GM12878 (cell line): Measurements from ENCODE around the gene CACHD1. TPM values are rescaled to one million over a fixed set of nuclear protein-coding genes. Genes with fewer than 3 reads are reported as not detected.
"Not testable (repeated sequence)": the region's sequence is repeated elsewhere in the genome, so short reads cannot be mapped to it uniquely, and the experiment has no call there.

ENCODE experiments used
- ATAC-seq: fragments of 200-7000 bp; cut with Tn5 transposase; 3 replicates; pipeline ENCODE4 v1.9.1; 2020; ENCODE audit warnings: mild to moderate bottlenecking, moderate library complexity
- BruUV-seq: library from RNA; stranded (reverse); fragments of 400-500 nt; replicated peaks from 2 replicates; lab custom pipeline; 2021; lab: Mats Ljungman, UMichigan
- CTCF ChIA-PET: fragments of 300-600 bp; sonication (Branson Sonifier 250); formaldehyde crosslinking; extraction: SDS; loops from one replicate; lab custom pipeline; 2021; ENCODE audit warnings: inconsistent platforms; lab: Yijun Ruan, JAX
- POLR2A ChIA-PET: fragments of 350-600 bp; formaldehyde crosslinking; extraction: SDS; loops from one replicate; lab custom pipeline; 2021; ENCODE audit warnings: inconsistent platforms; lab: Charles Lee
- RAD21 ChIA-PET: fragments of 300-600 bp; sonication (Branson Sonifier 250); formaldehyde crosslinking; loops from one replicate; lab custom pipeline; 2023; ENCODE audit warnings: antibody characterized with exemption; ENCODE audit not compliant: unreplicated experiment; lab: Charles Lee
- SMC1A ChIA-PET: fragments of 300-600 bp; sonication (Branson Sonifier 250); formaldehyde crosslinking; loops from one replicate; lab custom pipeline; 2023; ENCODE audit not compliant: unreplicated experiment, uncharacterized antibody; lab: Charles Lee
- DNase-seq: peaks from one replicate; pipeline ENCODE4 v3.0.0-alpha.2; 2011; ENCODE audit warnings: low read depth, low spot score
- FAIRE-seq: peaks from 3 replicates; lab custom pipeline; 2011; peaks lifted over from hg19 to GRCh38; lab: Jason Lieb, UNC
- H2AFZ ChIP-seq: 2 replicates; pipeline ENCODE4 v1.6.0; 2011; ENCODE audit warnings: low read depth, low read length, control low read depth; ENCODE audit not compliant: control insufficient read depth
- H3K27ac ChIP-seq: 2 replicates; pipeline ENCODE4 v1.5.1; 2011; ENCODE audit warnings: control low read depth; ENCODE audit not compliant: control insufficient read depth, insufficient read depth
- H3K27me3 ChIP-seq, 2 experiments: replicated peaks in 1 of 2; 2 replicates each; pipeline versions ENCODE4 v1.6.0 to v1.6.1; 2011; ENCODE audit warnings: low read length in 1 of 2; ENCODE audit not compliant: control insufficient read depth in 2 of 2, insufficient read depth in 2 of 2
- H3K36me3 ChIP-seq, 2 experiments: 2 replicates each; pipeline ENCODE4 v1.5.1; 2011; ENCODE audit warnings: low read length in 1 of 2; ENCODE audit not compliant: control insufficient read depth in 2 of 2, insufficient read depth in 2 of 2
- H3K4me1 ChIP-seq: 2 replicates; pipeline ENCODE4 v1.6.1; 2011; ENCODE audit warnings: mild to moderate bottlenecking, low read length, moderate library complexity, mixed read lengths; ENCODE audit not compliant: control insufficient read depth, insufficient read depth
- H3K4me2 ChIP-seq: 2 replicates; pipeline ENCODE4 v1.6.0; 2011; ENCODE audit warnings: control low read depth; ENCODE audit not compliant: control insufficient read depth, insufficient read depth
- H3K4me3 ChIP-seq: fragments of 200-600 bp; sonication (generic); 2 replicates; pipeline ENCODE4 v1.5.1; 2016
- H3K79me2 ChIP-seq: 2 replicates; pipeline ENCODE4 v1.6.0; 2011; ENCODE audit warnings: low read length; ENCODE audit not compliant: control insufficient read depth, insufficient read depth
- H3K9ac ChIP-seq: 2 replicates; pipeline ENCODE4 v1.8.0; 2011; ENCODE audit warnings: low read length, control low read depth, mixed read lengths; ENCODE audit not compliant: control insufficient read depth, insufficient read depth
- H3K9me3 ChIP-seq: replicated peaks from 3 replicates; pipeline ENCODE4 v1.5.1; 2011; ENCODE audit warnings: mild to moderate bottlenecking, low read length; ENCODE audit not compliant: control insufficient read depth, insufficient read depth
- H4K20me1 ChIP-seq: 2 replicates; pipeline ENCODE4 v1.6.0; 2011; ENCODE audit not compliant: control insufficient read depth, insufficient read depth
- CBFB ChIP-seq: IDR thresholded peaks from 2 replicates; pipeline ENCODE4 v1.6.1; 2016; ENCODE audit warnings: antibody characterized with exemption, low read depth
- RELB ChIP-seq: fragments of 450-650 bp; IDR thresholded peaks from 2 replicates; pipeline ENCODE4 v1.6.1; 2017; ENCODE audit warnings: low read depth, mild to moderate bottlenecking, moderate library complexity
- REST ChIP-seq: IDR thresholded peaks from 2 replicates; pipeline ENCODE4 v1.6.1; 2012; ENCODE audit warnings: mild to moderate bottlenecking, low read depth, low read length
- STAT3 ChIP-seq: IDR thresholded peaks from 2 replicates; pipeline ENCODE4 v1.6.1; 2011; ENCODE audit warnings: low read depth, low read length, improper control_type of control experiment
- TARDBP ChIP-seq: IDR thresholded peaks from 2 replicates; pipeline ENCODE4 v1.6.1; 2016; ENCODE audit warnings: borderline replicate concordance
- WGBS: methylation state at CpG from one replicate; pipeline ENCODE4 v1.1.6; 2016; ENCODE audit warnings: low lambda C conversion rate; ENCODE audit not compliant: insufficient replicate concordance, insufficient coverage; ENCODE audit errors: missing lambda C conversion rate; 5-methylcytosine and 5-hydroxymethylcytosine counted together
- in situ Hi-C: fragments of 300-500 bp; cut with MboI; formaldehyde crosslinking; loops from 9 replicates; pipeline ENCODE4 v1.14.3; 2018; ENCODE audit warnings: mixed read lengths
- intact Hi-C: fragments of 100-400 bp; cut with micrococcal nuclease; formaldehyde crosslinking; loops from one replicate; pipeline ENCODE4 v1.14.2; 2022; ENCODE audit not compliant: unreplicated experiment
- polyA plus RNA-seq, 11 experiments: library from polyadenylated mRNA; depleted of rRNA in 4 of 11; unstranded in 6 of 11; stranded (reverse) in 5 of 11; fragments of >200 nt; fragmentation: Nextera tagmentation in 4 of 11; fragmentation: Illumina TruSeq in 1 of 11; extraction: Ambion mirVana in 4 of 11; extraction: Trizol in 1 of 11; gene quantifications; 1 replicate in 1 of 11; 2 replicates in 10 of 11; pipeline versions ENCODE4 v1.2.1 to v1.2.3, GENCODE V29; 2011 to 2016; ENCODE audit warnings: inconsistent platforms in 2 of 11, missing spikeins in 2 of 11, low read depth in 1 of 11
- total RNA-seq, 4 experiments: library from RNA; depleted of rRNA in 3 of 4; stranded (reverse); fragments of >200 nt in 3 of 4; fragmentation: Illumina TruSeq in 1 of 4; extraction: Trizol in 1 of 4; gene quantifications; 2 replicates each; pipeline versions ENCODE4 v1.2.1 to v1.2.3, GENCODE V29; 2013 to 2021

The CACHD1 gene
- total and polyA plus RNA-seq, 10 of the 15 experiments (the other 5 are each of a cell fraction or from before 2014, with no cell fraction given): 0.03 TPM; not detected in 9

GRCh38 chr1:64701886-64702285, 232.0 kb downstream of the CACHD1 start:
- ChIA-PET POLR2A (no interaction called here), SMC1A (no interaction called here), CTCF (no interaction called here), RAD21 (no interaction called here)
- H3K27me3 ChIP-seq: no peaks in the 10 kb centered on the region; a peak in 1 of 4 replicates
- H2AFZ ChIP-seq: no peak overlapping the region
- H3K4me3 ChIP-seq: no peak overlapping the region
- intact Hi-C loops: no loop called here
- no peaks in the 10 kb centered on the region for H3K36me3 ChIP-seq
- FAIRE-seq (no peak), DNase-seq (no peak), ATAC-seq (no peak)
- no peak for TF ChIP-seq STAT3
- TF ChIP-seq RELB: no peak
- TF ChIP-seq CBFB: no peak
- no peak for TF ChIP-seq REST
- no peak for TF ChIP-seq TARDBP
- H3K4me1 ChIP-seq: no peaks in the 10 kb centered on the region
- in situ Hi-C loops: no loop called here
- H3K9me3 ChIP-seq: no peaks in the 10 kb centered on the region
- no peak overlapping the region for H3K4me2 ChIP-seq
- no peak overlapping the region for H3K27ac ChIP-seq
- H4K20me1 ChIP-seq: no peaks in the 10 kb centered on the region
- no peaks in the 10 kb centered on the region for H3K79me2 ChIP-seq
- no peak overlapping the region for H3K9ac ChIP-seq
- WGBS: 0% methylated on average over 2 of the region's 2 CpGs
- BruUV-seq: no TSS peak

- intact Hi-C loops, SMC1A ChIA-PET, H3K36me3 ChIP-seq, H3K27ac ChIP-seq, H3K9me3 ChIP-seq, H3K4me2 ChIP-seq, H3K79me2 ChIP-seq, H3K4me1 ChIP-seq, H3K4me3 ChIP-seq, in situ Hi-C loops, H4K20me1 ChIP-seq, H3K27me3 ChIP-seq, FAIRE-seq, POLR2A ChIA-PET, BruUV-seq, CTCF ChIA-PET, H3K9ac ChIP-seq, RAD21 ChIA-PET, ATAC-seq, H2AFZ ChIP-seq, DNase-seq: not testable (repeated sequence)
- 39% methylated on average over 3 of the region's 3 CpGs for WGBS
Observed at GRCh38 chr1:64702670-64703069, 232.7 kb downstream of the CACHD1 start.
